Brain microvascular endothelial cell (primary cell): ENCODE measurements around the gene PNP.
A peak's percentile ranks its signal among the peaks of the same experiment; 100 is the strongest.

Source experiments
- DNase-seq: peaks from one replicate; pipeline ENCODE4 v3.0.0-alpha.2; 2020
- H3K27ac ChIP-seq: fragments of 250-450 bp; sonication (Bioruptor Pico); 2 replicates; pipeline ENCODE4 v1.5.1; 2020; ENCODE audit warnings: mild to moderate bottlenecking, moderate library complexity
- H3K27me3 ChIP-seq: fragments of 250-450 bp; sonication (Bioruptor Pico); replicated peaks from 2 replicates; pipeline ENCODE4 v1.5.1; 2020; ENCODE audit warnings: mild to moderate bottlenecking
- H3K36me3 ChIP-seq: fragments of 250-450 bp; sonication (Bioruptor Pico); replicated peaks from 2 replicates; pipeline ENCODE4 v1.5.1; 2020; ENCODE audit warnings: mild to moderate bottlenecking
- H3K4me3 ChIP-seq: 2 replicates; pipeline ENCODE4 v1.5.1; 2011; ENCODE audit warnings: low read depth, mild to moderate bottlenecking, control low read depth, low read length, moderate library complexity
- in situ Hi-C: cut with HindIII; loops from 2 replicates; pipeline ENCODE4 v1.10.0; 2017; ENCODE audit warnings: low sequenced_read_pairs, low pct_ligation_motif_present
- TF ChIP-seq, protein P1 (sequence below): IDR thresholded peaks from 2 replicates; pipeline ENCODE4 v1.5.1; 2011; ENCODE audit warnings: low read depth, mild to moderate bottlenecking, moderate library complexity, low read length, control low read depth, inconsistent platforms; ENCODE audit errors: missing control alignments

PNP gene

DNA sequence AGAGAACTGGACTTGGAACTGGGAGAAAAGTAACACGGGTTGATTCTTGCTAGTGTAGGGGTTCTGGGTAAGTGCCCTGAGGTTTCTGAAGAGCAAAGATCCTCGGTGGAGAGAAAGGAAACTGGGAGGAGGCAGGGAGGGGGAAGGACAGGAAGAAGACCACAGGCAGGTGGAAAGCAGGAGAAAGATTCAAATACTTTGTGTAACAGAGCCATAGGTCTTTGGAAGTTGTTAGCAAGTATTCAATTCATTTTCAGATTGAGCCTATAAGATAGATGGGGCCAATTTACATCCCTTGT, 1.3 kb downstream of the PNP start:
- TF ChIP-seq, protein P1, sequence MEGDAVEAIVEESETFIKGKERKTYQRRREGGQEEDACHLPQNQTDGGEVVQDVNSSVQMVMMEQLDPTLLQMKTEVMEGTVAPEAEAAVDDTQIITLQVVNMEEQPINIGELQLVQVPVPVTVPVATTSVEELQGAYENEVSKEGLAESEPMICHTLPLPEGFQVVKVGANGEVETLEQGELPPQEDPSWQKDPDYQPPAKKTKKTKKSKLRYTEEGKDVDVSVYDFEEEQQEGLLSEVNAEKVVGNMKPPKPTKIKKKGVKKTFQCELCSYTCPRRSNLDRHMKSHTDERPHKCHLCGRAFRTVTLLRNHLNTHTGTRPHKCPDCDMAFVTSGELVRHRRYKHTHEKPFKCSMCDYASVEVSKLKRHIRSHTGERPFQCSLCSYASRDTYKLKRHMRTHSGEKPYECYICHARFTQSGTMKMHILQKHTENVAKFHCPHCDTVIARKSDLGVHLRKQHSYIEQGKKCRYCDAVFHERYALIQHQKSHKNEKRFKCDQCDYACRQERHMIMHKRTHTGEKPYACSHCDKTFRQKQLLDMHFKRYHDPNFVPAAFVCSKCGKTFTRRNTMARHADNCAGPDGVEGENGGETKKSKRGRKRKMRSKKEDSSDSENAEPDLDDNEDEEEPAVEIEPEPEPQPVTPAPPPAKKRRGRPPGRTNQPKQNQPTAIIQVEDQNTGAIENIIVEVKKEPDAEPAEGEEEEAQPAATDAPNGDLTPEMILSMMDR: no peak
- no peak for DNase-seq
- Histone ChIP-seq H3K27ac (no peak overlapping the region), H3K36me3 (peaks cover 30% of the 10 kb centered on the region), H3K4me3 (peak overlapping the region; percentile 99), H3K27me3 (no peaks in the 10 kb centered on the region)
- in situ Hi-C loops: no loop called here

DNA sequence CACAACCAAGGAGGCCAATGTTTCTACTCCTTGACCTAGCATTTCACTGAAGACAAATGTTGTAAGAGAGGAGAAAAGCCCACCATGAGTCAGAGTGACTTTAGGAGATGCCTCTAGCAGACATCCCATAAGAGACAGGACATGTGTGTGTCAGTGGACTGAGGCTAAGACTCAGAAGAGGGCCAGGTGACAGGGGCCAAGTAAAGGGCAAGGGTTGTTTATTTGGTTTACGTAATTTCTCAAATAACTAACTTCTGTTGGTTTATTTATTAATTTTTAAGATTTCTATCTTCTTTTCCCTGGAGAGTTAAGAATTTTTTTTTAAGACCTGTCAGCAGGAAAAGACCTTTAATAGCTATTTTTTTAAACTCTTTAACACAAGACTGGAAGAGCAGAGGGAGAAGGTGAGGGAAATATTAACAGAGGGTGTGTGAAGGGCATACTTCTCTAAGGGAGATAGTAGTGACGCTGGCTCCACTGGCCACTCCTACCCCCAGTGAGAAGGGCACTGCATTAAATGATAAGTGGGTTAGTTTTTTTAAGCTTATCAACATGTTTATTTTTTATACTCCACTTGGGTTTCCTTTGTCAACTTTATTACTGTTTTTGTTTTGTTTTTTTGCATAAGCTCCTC, 3.4 kb downstream of the PNP start:
- H3K36me3 ChIP-seq: peaks cover 46% of the 10 kb centered on the region
- no peak for DNase-seq

DNA sequence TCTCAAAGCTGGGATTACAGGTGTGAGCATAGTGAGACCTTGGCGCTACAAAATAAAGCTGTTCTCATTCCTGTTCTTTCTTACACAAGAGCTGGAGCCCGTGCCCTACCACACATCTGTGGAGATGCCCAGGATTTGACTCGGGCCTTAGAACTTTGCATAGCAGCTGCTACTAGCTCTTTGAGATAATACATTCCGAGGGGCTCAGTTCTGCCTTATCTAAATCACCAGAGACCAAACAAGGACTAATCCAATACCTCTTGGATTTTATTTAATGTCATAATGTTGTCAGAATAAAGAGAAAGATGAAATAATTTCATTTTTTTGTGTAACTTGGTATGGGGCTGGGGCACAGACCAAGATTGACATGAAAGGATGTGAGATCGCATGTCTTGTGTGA, 7.6 kb downstream of the PNP start:
- H3K27me3 ChIP-seq: no peaks in the 10 kb centered on the region
- TF ChIP-seq, protein P1: no peak
- in situ Hi-C loops: no loop called here
- H3K27ac ChIP-seq: no peak overlapping the region
- no peak for DNase-seq
- no peak overlapping the region for H3K4me3 ChIP-seq
- H3K36me3 ChIP-seq: peaks cover 53% of the 10 kb centered on the region

More for the DNA sequence above, 3.4 kb downstream of the PNP start:
- Histone ChIP-seq H3K27me3 (no peaks in the 10 kb centered on the region), H3K4me3 (no peak overlapping the region), H3K27ac (no peak overlapping the region)
- in situ Hi-C loops: no loop called here
- TF ChIP-seq, protein P1: no peak

DNA sequence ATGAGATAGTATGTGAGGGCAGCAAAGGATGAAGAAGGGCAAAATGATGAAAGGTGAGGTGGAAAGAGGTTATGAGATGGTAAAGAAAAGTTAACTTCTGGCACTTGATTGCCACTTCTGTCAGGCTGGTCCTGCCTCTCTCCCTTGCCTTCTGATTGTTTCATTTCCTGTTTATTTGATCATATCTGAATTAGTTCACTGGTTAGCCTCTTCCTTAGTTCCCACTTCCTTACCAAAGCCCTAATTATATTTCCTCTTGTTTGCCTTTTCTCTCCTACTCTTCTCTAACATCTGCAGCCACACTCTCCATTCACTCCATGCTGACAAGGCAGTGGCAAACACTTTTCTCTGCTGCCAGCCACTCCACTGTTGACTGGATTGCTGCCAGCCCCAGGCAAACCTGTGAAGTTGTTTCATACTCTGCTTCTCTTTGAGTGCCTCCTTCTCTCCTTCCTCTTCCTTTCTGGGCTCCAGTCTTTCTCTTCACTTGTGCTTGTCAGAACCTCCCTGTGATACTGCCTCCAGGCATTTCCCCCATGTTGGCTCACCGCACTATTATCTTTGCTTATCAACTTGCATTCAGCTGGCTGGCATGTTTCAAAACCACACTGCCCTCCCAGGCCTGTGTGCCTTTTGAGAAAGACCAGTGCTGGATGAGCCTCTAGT, 8.1 kb downstream of the PNP start:
- DNase-seq: peak; percentile 83
- H3K27ac ChIP-seq: peak overlapping the region; percentile 12
- H3K36me3 ChIP-seq: peaks cover 52% of the 10 kb centered on the region
- H3K27me3 ChIP-seq: no peaks in the 10 kb centered on the region
- TF ChIP-seq, protein P1: no peak
- in situ Hi-C loops: no loop called here
- no peak overlapping the region for H3K4me3 ChIP-seq

DNA sequence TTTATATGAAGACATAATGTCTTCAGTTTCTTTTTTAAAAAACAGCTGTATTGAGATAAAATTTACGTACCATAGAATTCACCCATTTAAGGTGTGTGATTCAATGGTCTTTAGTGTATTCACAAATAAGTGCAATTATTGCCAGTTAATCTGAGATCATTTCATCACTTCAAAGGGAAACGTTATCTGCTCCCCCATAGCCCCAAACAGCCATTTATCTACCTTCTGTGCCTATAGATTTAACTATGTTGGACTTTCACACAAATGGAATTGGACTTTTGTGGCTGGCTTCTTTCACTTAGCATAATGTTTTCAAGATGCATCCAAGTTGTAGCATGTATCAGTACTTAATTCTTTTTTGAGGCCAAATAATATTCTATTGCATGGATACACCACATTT, 9.7 kb downstream of the PNP start:
- TF ChIP-seq, protein P1: no peak
- Histone ChIP-seq H3K27me3 (no peaks in the 10 kb centered on the region), H3K36me3 (peaks cover 40% of the 10 kb centered on the region), H3K27ac (no peak overlapping the region), H3K4me3 (no peak overlapping the region)
- no peak for DNase-seq
- in situ Hi-C loops: no loop called here

DNA sequence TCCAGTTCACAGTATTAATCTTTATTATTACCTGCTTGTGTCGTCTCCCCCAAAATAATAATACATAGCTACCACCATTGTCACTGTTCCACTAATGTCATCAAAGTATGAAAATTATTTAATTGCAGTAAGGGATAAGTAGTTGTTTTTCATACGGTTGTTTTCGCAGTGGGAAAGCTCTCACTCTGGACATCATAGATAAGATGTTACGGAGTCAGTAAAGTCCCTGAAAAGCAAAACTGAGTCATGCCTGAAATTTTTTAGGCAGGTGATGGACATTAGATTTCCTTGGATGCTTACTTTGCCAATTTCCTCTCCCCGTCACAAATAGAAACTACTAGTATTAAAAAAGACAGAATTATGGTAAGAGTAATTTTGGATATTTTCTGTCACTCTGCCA, 13.2 kb downstream of the PNP start:
- in situ Hi-C loops: no loop called here
- Histone ChIP-seq H3K36me3 (peaks cover 7% of the 10 kb centered on the region), H3K4me3 (no peak overlapping the region), H3K27ac (no peak overlapping the region), H3K27me3 (no peaks in the 10 kb centered on the region)
- no peak for DNase-seq
- TF ChIP-seq, protein P1: no peak
